ENCODE data around the gene ANGPTL8.

The ANGPTL8 gene

DNA sequence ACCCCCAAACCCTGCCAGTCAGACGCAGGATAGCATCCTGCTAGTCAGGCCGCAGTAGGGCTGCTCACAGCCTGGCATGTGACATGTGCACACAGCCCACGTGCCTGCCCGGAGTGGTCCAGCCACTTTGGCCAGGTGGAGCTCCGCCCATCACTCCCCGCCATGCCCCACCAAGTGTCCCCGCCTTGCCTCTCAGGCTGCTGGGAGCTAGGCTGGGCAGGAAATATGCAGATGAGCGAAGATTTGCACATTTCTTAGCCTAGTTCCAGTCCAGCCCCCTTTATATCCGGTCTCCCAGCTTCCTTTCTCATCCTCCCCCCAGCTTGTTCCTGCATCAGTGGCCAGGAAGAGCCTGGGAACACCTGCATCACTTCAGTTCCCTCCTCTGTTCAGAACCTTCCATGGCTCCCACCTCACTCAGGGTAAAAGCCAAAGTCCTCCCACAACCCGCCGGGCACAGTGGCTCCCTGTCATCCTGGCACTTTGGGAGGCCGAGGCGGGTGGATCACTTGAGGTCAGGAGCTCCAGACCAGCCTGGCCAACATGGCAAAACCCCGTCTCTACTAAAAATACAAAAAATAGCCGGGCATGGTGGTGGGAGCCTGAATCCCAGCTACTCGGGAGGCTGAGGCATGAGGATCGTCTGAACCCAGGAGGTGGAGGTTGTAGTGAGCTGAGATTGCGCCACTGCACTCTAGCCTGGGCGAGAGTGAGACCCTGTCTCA is 25.2 kb downstream of the ANGPTL8 start:
- DNase-seq = no peak

- DNase-seq = no peak
Measured at GRCh38 chr19:11265177-11265784, 25.9 kb downstream of the ANGPTL8 start.

DNA sequence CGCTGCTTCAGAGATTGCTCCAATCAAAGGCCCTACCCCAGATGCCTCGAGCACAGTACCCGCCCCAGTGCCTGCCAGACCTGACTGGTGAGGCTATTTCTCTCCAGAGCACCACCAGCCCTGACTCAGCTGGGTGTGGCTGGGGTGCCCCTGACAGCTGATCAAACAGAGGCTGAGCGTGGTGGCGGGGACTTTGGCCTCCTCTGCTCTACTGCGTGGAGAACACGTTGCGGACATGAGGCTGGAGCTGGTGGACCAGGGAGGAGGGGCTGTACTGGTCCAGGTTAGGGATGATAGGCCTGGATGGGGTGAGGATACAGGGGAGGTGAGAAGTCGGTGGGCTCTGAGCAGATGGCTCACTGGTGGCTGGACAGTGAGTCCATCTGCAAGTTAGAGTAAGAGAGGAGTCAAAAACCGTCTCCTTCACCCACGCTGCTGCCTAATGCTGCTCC is 26.4 kb downstream of the ANGPTL8 start:
- DNase-seq = no peak

DNA sequence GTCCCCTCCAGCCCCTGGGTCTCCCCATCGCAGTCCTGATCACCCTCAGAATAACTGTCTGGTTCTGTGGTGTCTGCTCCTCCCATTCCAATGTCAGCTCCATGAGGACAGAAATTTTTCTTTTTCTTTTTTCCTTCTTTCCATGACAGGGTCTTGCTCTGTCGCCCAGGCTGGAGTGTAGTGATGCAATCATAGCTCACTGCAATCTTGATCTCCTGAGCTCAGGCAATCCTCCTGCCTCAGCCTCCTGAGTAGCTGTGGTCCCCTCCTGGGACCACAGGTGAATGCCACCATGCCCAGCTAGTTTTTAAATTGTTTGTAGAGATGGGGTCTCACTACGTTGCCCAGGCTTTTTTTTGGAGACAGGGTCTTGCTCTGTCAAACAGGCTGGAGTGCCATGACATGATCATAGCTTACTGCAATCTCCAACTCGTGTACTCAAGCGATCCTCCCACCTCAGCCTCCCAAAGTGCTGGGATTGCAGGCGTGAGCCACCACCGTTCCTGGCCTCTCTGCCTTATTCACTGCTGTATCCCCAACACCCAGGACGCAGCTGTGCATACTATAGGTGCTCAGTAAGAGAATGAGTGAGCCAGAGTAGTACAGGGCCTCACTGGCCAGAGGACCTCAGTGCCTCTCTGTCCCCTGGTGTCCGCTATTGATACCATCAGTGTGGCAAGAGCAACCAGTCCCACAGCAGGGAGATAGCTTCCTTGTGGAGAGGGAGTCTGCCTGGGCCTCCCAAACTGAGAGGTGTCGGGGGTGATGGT is 28.1 kb downstream of the ANGPTL8 start:
- no peak for DNase-seq

DNA sequence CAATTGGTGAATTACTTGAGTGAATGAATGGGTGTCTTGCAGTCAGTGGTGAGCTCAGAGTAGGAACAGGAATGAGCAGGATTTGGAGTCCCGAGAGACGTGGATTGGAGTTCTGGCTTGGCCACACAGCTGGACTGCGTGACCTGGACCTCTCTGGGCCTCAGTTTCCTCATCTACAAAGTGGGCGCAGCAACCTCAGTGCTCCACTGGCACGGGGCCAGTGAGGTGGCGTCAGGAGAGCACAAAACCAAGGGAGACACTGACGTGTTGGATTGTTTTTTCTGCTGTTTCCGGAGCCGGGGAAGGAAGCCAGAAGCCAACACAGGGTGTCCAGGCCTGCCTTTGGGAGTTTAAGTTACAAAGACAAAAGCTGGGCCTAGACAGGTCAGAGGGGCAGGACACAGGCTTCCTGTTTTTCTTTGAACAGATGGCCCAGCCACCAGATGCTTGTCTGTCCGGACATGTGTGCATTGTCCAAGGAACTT is 29.4 kb downstream of the ANGPTL8 start:
- no peak for DNase-seq

- DNase-seq = no peak
Measured at GRCh38 chr19:11269408-11269807, 30.0 kb downstream of the ANGPTL8 start.

DNA sequence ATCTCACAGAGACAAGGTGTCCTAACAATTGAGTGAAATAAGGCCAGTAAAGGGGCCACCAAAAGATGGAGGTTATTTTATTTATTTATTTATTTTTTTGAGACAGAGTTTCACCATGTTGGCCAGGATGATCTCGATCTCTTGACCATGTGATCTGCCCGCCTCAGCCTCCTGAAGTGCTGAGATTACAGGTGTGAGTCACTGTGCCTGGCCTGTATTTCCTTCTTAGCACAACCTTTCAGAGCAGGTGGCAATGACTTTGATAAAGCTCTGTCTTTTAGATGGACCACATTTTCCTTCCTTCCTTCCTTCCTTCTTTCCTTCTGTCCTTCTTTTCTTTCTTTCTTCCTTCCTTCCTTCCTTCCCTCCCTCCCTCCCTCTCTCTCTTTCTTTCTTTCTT is 33.9 kb downstream of the ANGPTL8 start:
- no peak for DNase-seq

DNA sequence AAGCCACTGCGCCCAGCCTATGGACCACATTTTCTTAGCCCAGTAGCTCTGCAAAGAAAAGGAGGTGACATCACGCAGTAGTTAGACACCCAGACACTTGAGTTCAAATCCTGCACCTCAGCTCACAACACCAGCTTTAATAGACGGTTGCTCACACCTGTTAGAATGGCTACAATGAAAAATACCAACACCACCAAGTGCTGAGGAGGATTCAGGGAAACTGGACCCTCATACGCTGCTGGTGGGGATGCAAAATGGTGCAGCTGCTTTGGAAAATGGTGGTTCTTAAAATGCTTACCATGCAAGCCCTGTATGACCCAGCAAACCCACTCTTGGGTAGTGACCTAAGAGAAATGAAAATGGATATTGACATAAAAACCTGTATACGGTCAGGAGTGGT is 34.6 kb downstream of the ANGPTL8 start:
- DNase-seq = no peak

GRCh38 chr19:11274533-11275086 is 35.2 kb downstream of the ANGPTL8 start:
- no peak for DNase-seq

DNA sequence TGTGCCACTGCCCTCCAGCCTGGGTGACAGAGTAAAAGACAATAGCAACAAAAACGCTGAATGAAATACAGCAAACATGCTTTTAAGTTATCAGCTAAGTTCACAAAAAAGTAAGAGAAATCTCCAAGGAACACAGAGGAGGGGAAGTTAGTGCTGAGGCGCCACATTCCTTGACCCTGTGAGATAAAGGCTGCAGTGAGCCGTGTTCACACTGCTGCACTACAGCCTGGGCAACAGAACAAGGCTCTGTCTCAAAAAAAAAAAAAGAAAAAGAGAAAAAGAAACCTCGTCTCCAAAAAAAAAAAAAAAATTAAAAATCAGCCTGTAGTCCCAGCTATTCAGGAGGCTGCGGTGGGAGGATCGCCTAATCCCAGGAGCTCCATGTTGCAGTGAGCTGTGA is 39.3 kb downstream of the ANGPTL8 start:
- no peak for DNase-seq

DNA sequence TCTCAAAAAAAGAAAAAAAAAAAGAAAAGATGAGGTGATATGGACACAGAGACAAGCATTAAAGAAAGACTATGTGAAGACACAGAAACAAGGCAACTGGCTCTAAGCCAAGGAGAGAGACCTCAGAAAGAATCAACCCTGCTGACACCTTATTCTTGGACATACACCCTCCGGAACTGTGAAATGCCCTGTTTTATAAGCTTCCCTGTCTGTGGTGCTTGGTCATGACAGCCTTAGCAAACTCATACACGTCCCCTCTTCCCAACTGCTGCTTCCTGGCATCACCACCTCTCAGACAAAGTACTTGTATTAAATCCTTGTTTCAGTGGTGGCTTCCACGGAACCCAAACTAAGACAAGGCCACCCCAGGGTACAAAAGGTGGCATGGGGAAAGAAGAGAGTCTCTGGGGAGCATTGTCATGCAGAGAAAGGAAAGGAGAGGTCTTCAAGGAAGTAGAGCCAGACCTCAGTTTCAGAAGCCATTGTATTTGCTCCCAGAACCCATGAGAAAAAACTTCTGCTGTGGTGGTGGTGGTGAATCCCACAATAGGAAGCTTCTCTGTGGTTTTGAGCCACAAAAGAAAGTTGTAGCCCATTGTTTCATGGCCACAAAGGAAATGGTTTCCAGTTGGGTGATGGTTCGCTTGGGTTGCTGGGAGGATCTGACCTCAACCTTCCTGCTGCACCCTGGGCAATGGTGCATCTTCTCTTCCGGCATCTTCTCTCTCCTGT is 40.3 kb downstream of the ANGPTL8 start:
- DNase-seq = no peak

DNA sequence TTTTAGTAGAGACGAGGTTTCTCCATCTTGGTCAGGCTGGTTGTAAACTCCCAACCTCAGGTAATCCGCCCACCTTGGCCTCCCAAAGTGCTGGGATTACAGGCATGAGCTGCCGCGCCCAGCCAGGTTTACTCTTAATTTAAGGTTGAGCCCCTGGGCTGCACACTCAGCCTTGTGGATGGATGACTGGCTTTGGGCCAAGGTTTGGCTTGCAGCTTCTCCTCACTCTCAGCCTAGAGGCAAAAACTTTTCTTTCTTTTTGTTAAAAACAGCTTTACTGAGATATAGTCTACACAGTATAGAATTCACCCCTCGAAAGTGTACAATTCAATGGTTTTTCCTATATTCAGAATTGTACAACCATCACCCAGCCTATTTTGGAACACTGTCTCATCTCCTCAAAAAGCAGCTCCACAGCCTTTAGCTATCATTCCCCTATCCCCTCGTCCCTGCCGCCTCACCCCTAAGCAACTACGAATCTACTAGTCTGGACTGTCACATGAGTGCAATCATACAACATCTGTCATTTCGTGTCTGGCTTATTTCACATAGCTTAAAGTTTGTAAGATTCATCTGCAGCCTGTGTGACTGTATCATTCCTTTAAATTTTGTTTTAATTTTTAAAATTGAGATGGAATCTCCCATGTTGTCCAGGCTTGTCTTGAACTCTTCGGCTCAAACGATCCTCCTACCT is 42.1 kb downstream of the ANGPTL8 start:
- no peak for DNase-seq

DNA sequence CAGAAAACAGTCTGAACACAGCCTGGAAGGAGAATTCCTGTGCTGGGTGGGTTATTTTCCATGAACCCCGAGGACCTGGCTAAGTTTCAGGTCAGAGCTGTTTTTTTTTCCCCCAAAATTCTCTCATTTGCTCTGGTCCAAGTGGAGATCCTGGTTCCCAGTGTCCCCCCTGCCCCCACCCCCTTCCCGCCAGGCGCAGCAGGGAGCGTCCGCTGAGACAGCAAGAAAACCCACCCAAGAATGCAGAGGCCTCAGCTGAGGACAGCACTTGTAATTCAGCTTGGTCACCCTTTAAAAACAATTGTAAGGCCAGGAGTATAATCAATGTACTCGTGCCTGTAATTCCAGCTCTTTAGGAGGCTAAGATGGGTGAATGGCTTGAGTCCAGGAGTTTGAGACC is 45.1 kb downstream of the ANGPTL8 start:
- no peak for DNase-seq

DNA sequence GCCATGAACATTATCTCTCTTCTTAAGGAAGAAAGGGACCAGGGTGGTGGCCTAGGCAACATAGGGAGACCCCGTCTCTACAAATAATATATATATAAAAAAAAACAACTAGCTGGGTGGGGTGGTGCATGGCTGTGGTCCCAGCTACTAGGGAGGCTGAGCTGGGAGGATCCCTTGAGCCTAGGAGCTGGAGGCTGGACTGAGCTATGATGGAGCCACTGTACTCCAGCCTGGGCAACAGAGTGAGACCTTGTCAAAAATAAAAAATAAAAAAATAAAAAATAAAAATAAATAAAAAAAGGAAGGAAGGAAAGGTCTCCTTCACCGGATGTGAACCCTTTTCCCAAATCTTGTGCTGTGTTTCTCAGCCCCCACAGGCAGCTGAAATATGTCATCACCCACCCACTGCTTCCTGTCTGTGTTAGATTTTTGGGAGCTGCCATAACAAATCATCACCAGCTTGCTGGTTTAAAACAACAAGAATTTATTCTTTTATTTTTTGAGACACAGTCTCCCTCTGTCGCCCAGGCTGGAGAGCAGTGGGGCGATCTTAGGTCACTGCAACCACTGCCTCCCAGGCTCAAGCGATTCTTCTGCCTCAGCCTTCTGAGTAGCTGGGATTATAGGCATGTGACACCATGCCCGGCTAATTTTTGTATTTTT is 47.0 kb downstream of the ANGPTL8 start:
- DNase-seq = no peak

DNA sequence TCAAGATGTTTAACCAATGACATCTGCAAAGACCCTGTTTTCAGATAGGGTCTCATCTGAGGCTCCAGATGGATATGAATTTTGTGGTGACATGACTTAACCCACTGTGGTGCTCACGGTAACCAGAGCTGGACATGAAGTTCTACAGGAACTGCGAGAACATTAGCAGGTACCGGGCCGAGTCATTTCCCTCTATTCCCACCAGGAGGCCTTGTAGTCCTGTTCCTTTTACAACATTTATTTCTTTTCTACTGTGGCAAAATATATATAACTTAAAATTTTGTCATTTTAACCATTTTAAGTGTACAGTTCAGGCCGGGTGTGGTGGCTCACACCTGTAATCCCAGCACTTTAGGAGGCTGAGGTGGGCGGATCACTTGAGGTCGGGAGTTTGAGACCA is 48.9 kb downstream of the ANGPTL8 start:
- DNase-seq = no peak

- no peak for DNase-seq
Measured at GRCh38 chr19:11290256-11290655, 50.8 kb downstream of the ANGPTL8 start.

DNA sequence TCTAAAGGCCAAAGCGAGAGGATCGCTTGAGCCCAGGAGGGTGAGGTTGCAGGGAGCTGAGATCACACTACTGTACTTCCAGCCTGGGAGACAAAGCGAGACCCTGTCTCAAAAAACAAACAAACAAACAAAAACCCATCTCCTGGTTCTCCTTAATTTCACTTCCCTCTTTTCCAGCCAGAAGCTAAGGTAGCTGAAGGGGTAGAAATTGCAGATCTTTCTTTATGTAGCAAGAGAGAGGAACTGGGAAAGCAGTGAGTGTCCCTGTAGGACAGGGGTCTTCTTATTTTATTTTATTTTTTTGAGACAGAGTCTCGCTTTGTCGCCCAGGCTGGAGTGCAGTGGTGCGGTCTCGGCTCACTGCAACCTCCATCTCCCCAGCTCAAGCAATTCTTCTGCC is 52.0 kb downstream of the ANGPTL8 start:
- DNase-seq = no peak
